ENCODE measurements around the gene CNOT4. TPM values are rescaled to one million over a fixed set of nuclear protein-coding genes. Genes with fewer than 3 reads are reported as not detected.

CNOT4 gene
- total and polyA plus RNA-seq, 3 donors from 2014 or later: 38.2 to 56.7 (median 53.2) TPM

- TF ChIP-seq CTCF (IDR thresholded peaks at IDR 0.05): no peak
- no peak for TF ChIP-seq POLR2A (IDR thresholded peaks at IDR 0.05)
- no peak overlapping the region for H3K4me3 ChIP-seq
- H3K9me3 ChIP-seq: no peaks in the 10 kb centered on the region
- H3K36me3 ChIP-seq (ENCODE audit: low read depth, missing control alignments): no peaks in the 10 kb centered on the region
- WGBS, 2 donors: 55 to 56% methylated on average over 3 of the region's 3 CpGs
- H3K4me1 ChIP-seq: peaks cover 8% of the 10 kb centered on the region
- H3K27ac ChIP-seq: peak overlapping the region in 1 of 2 donors; percentile 13
- no peaks in the 10 kb centered on the region for H3K27me3 ChIP-seq
- no peak for DNase-seq
- intact Hi-C loops (cut with DNase I; ENCODE audit: low total_unique reads): no loop called here
Observed at GRCh38 chr7:135365721-135366120, 144.2 kb downstream of the CNOT4 start.

- Histone ChIP-seq H3K9me3 (no peaks in the 10 kb centered on the region), H3K4me1 (peaks cover 8% of the 10 kb centered on the region), H3K27me3 (no peaks in the 10 kb centered on the region), H3K36me3 (ENCODE audit: low read depth, missing control alignments) (no peaks in the 10 kb centered on the region), H3K4me3 (no peak overlapping the region), H3K27ac (no peak overlapping the region)
- WGBS, 2 donors: 73 to 74% methylated on average over 2 of the region's 2 CpGs
- no peak for DNase-seq
- intact Hi-C loops (cut with DNase I; ENCODE audit: low total_unique reads): no loop called here
- TF ChIP-seq POLR2A (IDR thresholded peaks at IDR 0.05) (no peak), CTCF (IDR thresholded peaks at IDR 0.05) (no peak)
Observed at GRCh38 chr7:135364206-135364605, 145.7 kb downstream of the CNOT4 start.

GRCh38 chr7:135362871-135363270 lies 147.0 kb downstream of the CNOT4 start:
- DNase-seq: no peak
- intact Hi-C loops (cut with DNase I; ENCODE audit: low total_unique reads): no loop called here
- Histone ChIP-seq H3K4me3 (no peak overlapping the region), H3K27me3 (no peaks in the 10 kb centered on the region), H3K9me3 (no peaks in the 10 kb centered on the region), H3K27ac (no peak overlapping the region), H3K4me1 (peaks cover 8% of the 10 kb centered on the region), H3K36me3 (ENCODE audit: low read depth, missing control alignments) (no peaks in the 10 kb centered on the region)
- WGBS, 2 donors: 77 to 90% methylated on average over 7 of the region's 7 CpGs
- no peak for TF ChIP-seq POLR2A (IDR thresholded peaks at IDR 0.05)

- intact Hi-C loops (cut with DNase I; ENCODE audit: low total_unique reads): no loop called here
- Histone ChIP-seq H3K27me3 (no peaks in the 10 kb centered on the region), H3K36me3 (ENCODE audit: low read depth, missing control alignments) (no peaks in the 10 kb centered on the region), H3K27ac (no peak overlapping the region), H3K4me1 (peaks cover 8% of the 10 kb centered on the region), H3K4me3 (no peak overlapping the region), H3K9me3 (no peaks in the 10 kb centered on the region)
- WGBS, 2 donors: 59 to 68% methylated on average over 5 of the region's 5 CpGs
- TF ChIP-seq CTCF (IDR thresholded peaks at IDR 0.05) (no peak), POLR2A (IDR thresholded peaks at IDR 0.05) (no peak)
- no peak for DNase-seq
Observed at GRCh38 chr7:135361788-135362187, 148.1 kb downstream of the CNOT4 start.

- peaks cover 1% of the 10 kb centered on the region for H3K4me1 ChIP-seq
- no peak overlapping the region for H3K4me3 ChIP-seq
- H3K36me3 ChIP-seq (ENCODE audit: low read depth, missing control alignments): no peaks in the 10 kb centered on the region
- 69 to 72% methylated on average over 5 of the region's 5 CpGs for WGBS, 2 donors
- H3K27ac ChIP-seq: no peak overlapping the region
- intact Hi-C loops (cut with DNase I; ENCODE audit: low total_unique reads): no loop called here
- no peak for DNase-seq
- H3K9me3 ChIP-seq: no peaks in the 10 kb centered on the region
- H3K27me3 ChIP-seq: no peaks in the 10 kb centered on the region
- TF ChIP-seq POLR2A (IDR thresholded peaks at IDR 0.05): no peak
- no peak for TF ChIP-seq CTCF (IDR thresholded peaks at IDR 0.05)
Observed at GRCh38 chr7:135359615-135360014, 150.3 kb downstream of the CNOT4 start.
